HFFc6 (cell line): ENCODE data around the gene ZCWPW1. TPM values are rescaled to one million over a fixed set of nuclear protein-coding genes. Genes with fewer than 3 reads are reported as not detected.

ENCODE experiments used
- DNase-seq: peaks from one replicate; pipeline ENCODE4 v3.0.0-alpha.2; 2018
- H3K27ac Mint-ChIP-seq: 2 replicates; pipeline ENCODE4 v1.8.0; 2020; ENCODE audit warnings: mild to moderate bottlenecking, mixed read lengths
- H3K27me3 Mint-ChIP-seq: 2 replicates; pipeline ENCODE4 v1.8.0; 2021; ENCODE audit warnings: mild to moderate bottlenecking, moderate library complexity, mixed read lengths; ENCODE audit not compliant: insufficient read depth
- H3K36me3 Mint-ChIP-seq: 2 replicates; pipeline ENCODE4 v1.8.0; 2021; ENCODE audit warnings: low read depth, mixed read lengths
- H3K4me1 Mint-ChIP-seq: 2 replicates; pipeline ENCODE4 v1.8.0; 2020; ENCODE audit warnings: low read depth, mixed read lengths
- H3K4me3 Mint-ChIP-seq: 2 replicates; pipeline ENCODE4 v1.8.0; 2020; ENCODE audit warnings: mild to moderate bottlenecking, moderate library complexity, mixed read lengths
- H3K9me3 Mint-ChIP-seq: 2 replicates; pipeline ENCODE4 v1.8.0; 2020; ENCODE audit warnings: mild to moderate bottlenecking, mixed read lengths
- CTCF ChIP-seq: fragments of 200-600 bp; sonication (generic); IDR thresholded peaks from 2 replicates; pipeline ENCODE4 v1.5.0; 2021; ENCODE audit warnings: antibody characterized with exemption, mild to moderate bottlenecking
- long read RNA-seq: library from polyadenylated mRNA; unstranded; transcript quantifications from one replicate; pipeline ENCODE4 v2.0.0, GENCODE V29; 2019
- total RNA-seq, 6 experiments: library from RNA; stranded (reverse); fragmentation: NEBNext Ultra II Directional; extraction: Animal tissue kit (Norgen Biotek cat#: 25700); gene quantifications; 2 replicates in 1 of 6; 3 replicates in 5 of 6; pipeline ENCODE4 v1.2.3, GENCODE V29; 2021

ZCWPW1 gene
- 1 to 10 TPM in 4 of 6 experiments, under 1 TPM in 2; 0.55 to 1.7 (median 1.2) TPM for total RNA-seq
- long read RNA-seq, partial matches to known transcripts, result 2 of 3 reads
- long read RNA-seq, other reads (novel, unspliced or antisense), result 1 of 3 reads

- Mint-ChIP-seq H3K4me3 (peak within 1 kb of the TSS; percentile 99), H3K27ac (peak within 1 kb of the TSS; percentile 100), H3K9me3 (peaks cover 10% of the 10 kb centered on the region), H3K27me3 (peaks cover 27% of the 10 kb centered on the region), H3K36me3 (peaks cover 11% of the 10 kb centered on the region; the same call in 1 of the 2 replicates), H3K4me1 (peaks cover 18% of the 10 kb centered on the region)
- no peak for TF ChIP-seq CTCF
- peak; percentile 95 for DNase-seq
These were observed at the start of gene ZCWPW1 for GRCh38 chr7:100428199-100428966. ZCWPW1 (minus strand) TSS chr7:100428703; CDS start chr7:100420649, 8,054 bp downstream.

GRCh38 chr7:100477871-100478267 lies 49.4 kb upstream of the ZCWPW1 start:
- Mint-ChIP-seq H3K27ac (peak overlapping the region; percentile 85), H3K27me3 (peaks cover 3% of the 10 kb centered on the region; the same call in 1 of the 2 replicates), H3K36me3 (peaks cover 10% of the 10 kb centered on the region; the same call in 1 of the 2 replicates), H3K9me3 (no peaks in the 10 kb centered on the region), H3K4me3 (peak overlapping the region; percentile 100), H3K4me1 (peaks cover 30% of the 10 kb centered on the region)
- no peak for DNase-seq
- no peak for TF ChIP-seq CTCF

- Mint-ChIP-seq H3K27me3 (peaks cover 3% of the 10 kb centered on the region; the same call in 1 of the 2 replicates), H3K9me3 (no peaks in the 10 kb centered on the region), H3K4me1 (peaks cover 26% of the 10 kb centered on the region), H3K36me3 (peaks cover 10% of the 10 kb centered on the region; the same call in 1 of the 2 replicates), H3K27ac (peak overlapping the region; percentile 2; the same call in 1 of the 2 replicates), H3K4me3 (peak overlapping the region; percentile 100)
- no peak for DNase-seq
- peak; percentile 64 for TF ChIP-seq CTCF
These were observed 48.7 kb upstream of the ZCWPW1 start for GRCh38 chr7:100476903-100477870.

GRCh38 chr7:100476101-100476780 lies 47.7 kb upstream of the ZCWPW1 start:
- peaks cover 10% of the 10 kb centered on the region; the same call in 1 of the 2 replicates for H3K36me3 Mint-ChIP-seq
- no peak for TF ChIP-seq CTCF
- H3K27me3 Mint-ChIP-seq, result peaks cover 3% of the 10 kb centered on the region; the same call in 1 of the 2 replicates
- H3K4me3 Mint-ChIP-seq, result peak overlapping the region; percentile 100
- peak overlapping the region; percentile 68 for H3K27ac Mint-ChIP-seq
- no peak for DNase-seq
- H3K9me3 Mint-ChIP-seq, result no peaks in the 10 kb centered on the region
- peaks cover 26% of the 10 kb centered on the region for H3K4me1 Mint-ChIP-seq
